HL-60 (cell line): Measurements from ENCODE around the gene GLDN.

Experiments used
- DNase-seq, 2 experiments: peaks; one replicate each; pipeline ENCODE4 v3.0.0-alpha.2; 2010 to 2020; ENCODE audit warnings: low read depth in 1 of 2, low spot score in 1 of 2
- H3K27ac ChIP-seq: fragments of 250-450 bp; sonication (Bioruptor Pico); replicated peaks from 2 replicates; pipeline ENCODE4 v1.5.1; 2020; ENCODE audit warnings: mild to moderate bottlenecking, moderate library complexity
- H3K27me3 ChIP-seq: fragments of 250-450 bp; sonication (Bioruptor Pico); 2 replicates; pipeline ENCODE4 v1.5.1; 2021; ENCODE audit warnings: mild to moderate bottlenecking, moderate library complexity; ENCODE audit not compliant: insufficient read depth, poor library complexity, severe bottlenecking
- H3K4me3 ChIP-seq: replicated peaks from 2 replicates; pipeline ENCODE4 v1.5.1; 2011; ENCODE audit warnings: mild to moderate bottlenecking, control low read depth, low read length; ENCODE audit not compliant: insufficient read depth
- CTCF ChIP-seq: IDR thresholded peaks from one replicate; pipeline ENCODE4 v1.5.1; 2011; ENCODE audit warnings: low read length, control low read depth, inconsistent platforms; ENCODE audit not compliant: insufficient read depth
- GABPA ChIP-seq: IDR thresholded peaks from 2 replicates; pipeline ENCODE4 v1.6.1; 2012; ENCODE audit warnings: low read depth
- POLR2AphosphoS5 ChIP-seq: IDR thresholded peaks from 2 replicates; pipeline ENCODE4 v1.6.1; 2012; ENCODE audit warnings: low read depth
- REST ChIP-seq: IDR thresholded peaks from 2 replicates; pipeline ENCODE4 v1.6.1; 2012; ENCODE audit warnings: low read depth; ENCODE audit not compliant: insufficient replicate concordance
- SPI1 ChIP-seq: IDR thresholded peaks from 2 replicates; pipeline ENCODE4 v1.6.1; 2012; ENCODE audit warnings: low read depth, mild to moderate bottlenecking, borderline replicate concordance

Gene GLDN

GRCh38 chr15:51315726-51316125 is 25.7 kb upstream of the GLDN start:
- DNase-seq = no peak
- TF ChIP-seq GABPA (no peak), POLR2AphosphoS5 (no peak), SPI1 (no peak), REST (no peak), CTCF (no peak)
- Histone ChIP-seq H3K4me3 (no peak overlapping the region), H3K27ac (no peak overlapping the region), H3K27me3 (no peaks in the 10 kb centered on the region)

GRCh38 chr15:51316636-51317035 is 24.8 kb upstream of the GLDN start:
- H3K27ac ChIP-seq = no peak overlapping the region
- no peak for DNase-seq
- no peak overlapping the region for H3K4me3 ChIP-seq
- TF ChIP-seq CTCF = no peak
- no peak for TF ChIP-seq SPI1
- TF ChIP-seq POLR2AphosphoS5 = no peak
- no peak for TF ChIP-seq REST
- TF ChIP-seq GABPA = no peak
- H3K27me3 ChIP-seq = no peaks in the 10 kb centered on the region

GRCh38 chr15:51318382-51319150 is 22.9 kb upstream of the GLDN start:
- no peak overlapping the region for H3K4me3 ChIP-seq
- TF ChIP-seq CTCF (no peak), SPI1 (no peak), REST (no peak), POLR2AphosphoS5 (no peak), GABPA (no peak)
- no peak overlapping the region for H3K27ac ChIP-seq
- DNase-seq = no peak
- H3K27me3 ChIP-seq = no peaks in the 10 kb centered on the region
